Neural cell (in vitro differentiated cells): ENCODE data around the gene UBR7. TPM values are rescaled to one million over a fixed set of nuclear protein-coding genes. Genes with fewer than 3 reads are reported as not detected.
"Not testable (repeated sequence)": the region's sequence is repeated elsewhere in the genome, so short reads cannot be mapped to it uniquely, and the experiment has no call there.

Experiments
- H2AFZ ChIP-seq: fragments of 200-600, 300-800 bp; sonication (generic), shearing (Covaris generic); 2 replicates; pipeline ENCODE4 v1.6.0; 2014; ENCODE audit warnings: low read depth, mild to moderate bottlenecking, antibody characterized with exemption, low read length, moderate library complexity
- H3F3A ChIP-seq: fragments of 200-600 bp; shearing (Covaris generic); 2 replicates; pipeline ENCODE4 v1.6.1; 2016; ENCODE audit warnings: mild to moderate bottlenecking, moderate library complexity, mixed read lengths, antibody characterized with exemption, low read length; ENCODE audit not compliant: insufficient read depth, poor library complexity, severe bottlenecking
- H3K27ac ChIP-seq: fragments of 200-600, 300-800 bp; sonication (generic), shearing (Covaris generic); 2 replicates; pipeline ENCODE4 v1.5.1; 2014; ENCODE audit warnings: mild to moderate bottlenecking, low read length, moderate library complexity
- H3K27me3 ChIP-seq: fragments of 300-800, 200-600 bp; sonication (generic), shearing (Covaris generic); 2 replicates; pipeline ENCODE4 v1.6.0; 2014; ENCODE audit warnings: mild to moderate bottlenecking, low read depth, low read length, moderate library complexity; ENCODE audit not compliant: insufficient read depth
- H3K36me3 ChIP-seq: fragments of 300-800, 200-600 bp; sonication (generic), shearing (Covaris generic); 2 replicates; pipeline ENCODE4 v1.5.1; 2014; ENCODE audit warnings: mild to moderate bottlenecking, antibody characterized with exemption, low read length, moderate library complexity; ENCODE audit not compliant: insufficient read depth
- H3K4me2 ChIP-seq: fragments of 300-800, 200-600 bp; sonication (generic), shearing (Covaris generic); 2 replicates; pipeline ENCODE4 v1.6.0; 2014; ENCODE audit warnings: mild to moderate bottlenecking, low read length
- H3K4me3 ChIP-seq: fragments of 300-800, 200-600 bp; sonication (generic), shearing (Covaris generic); 2 replicates; pipeline ENCODE4 v1.5.1; 2014; ENCODE audit warnings: mild to moderate bottlenecking, low read length, moderate library complexity
- H3K79me2 ChIP-seq: fragments of 200-600 bp; shearing (Covaris generic); replicated peaks from 2 replicates; pipeline ENCODE4 v1.6.0; 2014; ENCODE audit warnings: mild to moderate bottlenecking, low read length, moderate library complexity; ENCODE audit not compliant: insufficient read depth
- H3K9ac ChIP-seq: fragments of 300-800, 200-600 bp; sonication (generic), shearing (Covaris generic); 2 replicates; pipeline ENCODE4 v1.6.1; 2016; ENCODE audit warnings: mild to moderate bottlenecking, low read length, mixed read lengths
- H3K9me2 ChIP-seq: fragments of 200-600 bp; shearing (Covaris generic); 2 replicates; pipeline ENCODE4 v1.6.1; 2016; ENCODE audit warnings: mild to moderate bottlenecking, low read length, mixed read lengths; ENCODE audit not compliant: insufficient read depth
- H3K9me3 ChIP-seq: fragments of 200-600, 300-800 bp; sonication (generic), shearing (Covaris generic); 2 replicates; pipeline ENCODE4 v1.6.1; 2016; ENCODE audit warnings: mild to moderate bottlenecking, mixed run types, low read length, moderate library complexity, mixed read lengths
- H4K20me1 ChIP-seq: fragments of 200-600 bp; shearing (Covaris generic); 2 replicates; pipeline ENCODE4 v1.6.1; 2016; ENCODE audit warnings: mild to moderate bottlenecking, mixed run types; ENCODE audit not compliant: insufficient read depth
- EP300 ChIP-seq: fragments of 450-650 bp; conservative IDR thresholded peaks from 2 replicates; pipeline ENCODE4 v1.6.1; 2014; ENCODE audit warnings: antibody characterized with exemption, mild to moderate bottlenecking, moderate library complexity; ENCODE audit not compliant: poor library complexity, severe bottlenecking
- EZH2 ChIP-seq: fragments of 200-600, 300-800 bp; shearing (Covaris generic), sonication (generic); IDR thresholded peaks from 2 replicates; pipeline ENCODE4 v1.6.1; 2014; ENCODE audit warnings: antibody characterized with exemption, low read length, borderline replicate concordance, mild to moderate bottlenecking; ENCODE audit not compliant: insufficient read depth, poor library complexity, severe bottlenecking
- MXI1 ChIP-seq: fragments of 450-650 bp; conservative IDR thresholded peaks from 2 replicates; pipeline ENCODE4 v1.6.1; 2014; ENCODE audit warnings: antibody characterized with exemption, mild to moderate bottlenecking; ENCODE audit not compliant: poor library complexity, severe bottlenecking
- POLR2AphosphoS5 ChIP-seq: IDR thresholded peaks from 2 replicates; pipeline ENCODE4 v1.6.1; 2012
- RAD21 ChIP-seq: fragments of 450-650 bp; conservative IDR thresholded peaks from 2 replicates; pipeline ENCODE4 v1.6.1; 2014; ENCODE audit warnings: antibody characterized with exemption, mild to moderate bottlenecking, moderate library complexity
- SMC3 ChIP-seq: fragments of 450-650 bp; conservative IDR thresholded peaks from 2 replicates; pipeline ENCODE4 v1.6.1; 2014; ENCODE audit warnings: antibody characterized with exemption, mild to moderate bottlenecking, moderate library complexity; ENCODE audit not compliant: poor library complexity
- TAF1 ChIP-seq: IDR thresholded peaks from 2 replicates; pipeline ENCODE4 v1.6.1; 2012; ENCODE audit warnings: low read depth
- polyA plus RNA-seq: library from polyadenylated mRNA; depleted of rRNA; stranded (reverse); fragments of >200 nt; gene quantifications from 2 replicates; pipeline ENCODE4 v1.2.3, GENCODE V29; 2014
- TF ChIP-seq, protein P1 (sequence below): IDR thresholded peaks from 2 replicates; pipeline ENCODE4 v1.6.1; 2012; ENCODE audit warnings: borderline replicate concordance
- TF ChIP-seq, protein P2 (sequence below): fragments of 450-650 bp; IDR thresholded peaks from 2 replicates; pipeline ENCODE4 v1.5.1; 2014; ENCODE audit warnings: antibody characterized with exemption, mild to moderate bottlenecking, moderate library complexity; ENCODE audit not compliant: poor library complexity, severe bottlenecking

UBR7 gene
- polyA plus RNA-seq, 1 donor from 2014 or later = 34.8 TPM

DNA sequence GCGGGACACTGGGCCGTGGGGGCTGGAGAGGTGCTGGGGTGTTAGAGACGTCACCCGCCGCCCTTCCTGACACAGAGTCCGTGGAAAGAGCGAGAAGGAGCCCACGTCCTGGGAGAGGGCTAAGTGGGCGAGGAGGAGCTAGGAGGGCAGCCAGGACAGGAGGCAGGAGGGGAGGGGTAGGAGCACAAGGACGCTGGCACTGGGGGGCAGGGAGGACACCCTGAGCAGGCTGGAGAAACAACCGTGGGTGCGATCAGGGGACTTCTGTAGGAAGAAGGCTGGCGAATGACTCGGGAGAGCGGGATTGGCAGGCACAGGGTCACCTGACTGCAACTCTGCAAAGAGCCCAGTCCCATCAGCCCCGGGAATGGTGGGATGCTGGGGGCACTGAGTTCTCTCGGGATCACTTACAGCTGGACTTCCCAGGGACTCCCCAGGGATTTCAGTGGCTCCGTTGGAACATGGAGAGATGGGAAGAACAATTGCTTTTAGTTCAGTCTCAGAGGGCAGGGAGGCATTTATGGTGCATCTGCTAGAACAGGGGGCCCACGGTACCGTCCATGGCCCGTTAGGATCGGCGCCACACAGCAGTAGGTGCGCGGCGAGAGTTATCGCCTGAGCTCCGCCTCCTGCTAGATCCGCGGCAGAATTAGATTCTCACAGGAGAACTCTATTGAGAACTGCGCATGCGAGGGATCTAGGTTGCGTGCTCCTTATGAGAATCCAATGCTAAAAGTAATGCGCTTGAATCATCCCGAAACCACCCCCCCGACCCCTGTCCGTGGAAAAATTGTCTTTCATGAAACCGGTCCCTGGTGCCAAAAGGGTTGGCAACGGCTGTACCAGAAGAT lies 24.3 kb downstream of the UBR7 start:
- no peaks in the 10 kb centered on the region for H3K36me3 ChIP-seq
- H3K27me3 ChIP-seq = no peaks in the 10 kb centered on the region
- no peaks in the 10 kb centered on the region for H4K20me1 ChIP-seq
- H3K4me3 ChIP-seq = no peak overlapping the region
- no peaks in the 10 kb centered on the region for H3F3A ChIP-seq
- H3K9me3 ChIP-seq = no peaks in the 10 kb centered on the region
- H3K79me2 ChIP-seq = no peaks in the 10 kb centered on the region
- no peaks in the 10 kb centered on the region for H3K9me2 ChIP-seq
- no peak for TF ChIP-seq EP300
- TF ChIP-seq EZH2 = no peak
- TF ChIP-seq, protein P1, sequence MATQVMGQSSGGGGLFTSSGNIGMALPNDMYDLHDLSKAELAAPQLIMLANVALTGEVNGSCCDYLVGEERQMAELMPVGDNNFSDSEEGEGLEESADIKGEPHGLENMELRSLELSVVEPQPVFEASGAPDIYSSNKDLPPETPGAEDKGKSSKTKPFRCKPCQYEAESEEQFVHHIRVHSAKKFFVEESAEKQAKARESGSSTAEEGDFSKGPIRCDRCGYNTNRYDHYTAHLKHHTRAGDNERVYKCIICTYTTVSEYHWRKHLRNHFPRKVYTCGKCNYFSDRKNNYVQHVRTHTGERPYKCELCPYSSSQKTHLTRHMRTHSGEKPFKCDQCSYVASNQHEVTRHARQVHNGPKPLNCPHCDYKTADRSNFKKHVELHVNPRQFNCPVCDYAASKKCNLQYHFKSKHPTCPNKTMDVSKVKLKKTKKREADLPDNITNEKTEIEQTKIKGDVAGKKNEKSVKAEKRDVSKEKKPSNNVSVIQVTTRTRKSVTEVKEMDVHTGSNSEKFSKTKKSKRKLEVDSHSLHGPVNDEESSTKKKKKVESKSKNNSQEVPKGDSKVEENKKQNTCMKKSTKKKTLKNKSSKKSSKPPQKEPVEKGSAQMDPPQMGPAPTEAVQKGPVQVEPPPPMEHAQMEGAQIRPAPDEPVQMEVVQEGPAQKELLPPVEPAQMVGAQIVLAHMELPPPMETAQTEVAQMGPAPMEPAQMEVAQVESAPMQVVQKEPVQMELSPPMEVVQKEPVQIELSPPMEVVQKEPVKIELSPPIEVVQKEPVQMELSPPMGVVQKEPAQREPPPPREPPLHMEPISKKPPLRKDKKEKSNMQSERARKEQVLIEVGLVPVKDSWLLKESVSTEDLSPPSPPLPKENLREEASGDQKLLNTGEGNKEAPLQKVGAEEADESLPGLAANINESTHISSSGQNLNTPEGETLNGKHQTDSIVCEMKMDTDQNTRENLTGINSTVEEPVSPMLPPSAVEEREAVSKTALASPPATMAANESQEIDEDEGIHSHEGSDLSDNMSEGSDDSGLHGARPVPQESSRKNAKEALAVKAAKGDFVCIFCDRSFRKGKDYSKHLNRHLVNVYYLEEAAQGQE = no peak
- no peak for TF ChIP-seq TAF1
- TF ChIP-seq SMC3 = no peak
- no peak for TF ChIP-seq MXI1
- TF ChIP-seq POLR2AphosphoS5 = no peak
- no peak for TF ChIP-seq RAD21
- TF ChIP-seq, protein P2, sequence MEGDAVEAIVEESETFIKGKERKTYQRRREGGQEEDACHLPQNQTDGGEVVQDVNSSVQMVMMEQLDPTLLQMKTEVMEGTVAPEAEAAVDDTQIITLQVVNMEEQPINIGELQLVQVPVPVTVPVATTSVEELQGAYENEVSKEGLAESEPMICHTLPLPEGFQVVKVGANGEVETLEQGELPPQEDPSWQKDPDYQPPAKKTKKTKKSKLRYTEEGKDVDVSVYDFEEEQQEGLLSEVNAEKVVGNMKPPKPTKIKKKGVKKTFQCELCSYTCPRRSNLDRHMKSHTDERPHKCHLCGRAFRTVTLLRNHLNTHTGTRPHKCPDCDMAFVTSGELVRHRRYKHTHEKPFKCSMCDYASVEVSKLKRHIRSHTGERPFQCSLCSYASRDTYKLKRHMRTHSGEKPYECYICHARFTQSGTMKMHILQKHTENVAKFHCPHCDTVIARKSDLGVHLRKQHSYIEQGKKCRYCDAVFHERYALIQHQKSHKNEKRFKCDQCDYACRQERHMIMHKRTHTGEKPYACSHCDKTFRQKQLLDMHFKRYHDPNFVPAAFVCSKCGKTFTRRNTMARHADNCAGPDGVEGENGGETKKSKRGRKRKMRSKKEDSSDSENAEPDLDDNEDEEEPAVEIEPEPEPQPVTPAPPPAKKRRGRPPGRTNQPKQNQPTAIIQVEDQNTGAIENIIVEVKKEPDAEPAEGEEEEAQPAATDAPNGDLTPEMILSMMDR = no peak
- H3K27ac ChIP-seq = no peak overlapping the region
- H3K9ac ChIP-seq = no peak overlapping the region
- H3K4me2 ChIP-seq = no peak overlapping the region
- H2AFZ ChIP-seq = no peak overlapping the region

DNA sequence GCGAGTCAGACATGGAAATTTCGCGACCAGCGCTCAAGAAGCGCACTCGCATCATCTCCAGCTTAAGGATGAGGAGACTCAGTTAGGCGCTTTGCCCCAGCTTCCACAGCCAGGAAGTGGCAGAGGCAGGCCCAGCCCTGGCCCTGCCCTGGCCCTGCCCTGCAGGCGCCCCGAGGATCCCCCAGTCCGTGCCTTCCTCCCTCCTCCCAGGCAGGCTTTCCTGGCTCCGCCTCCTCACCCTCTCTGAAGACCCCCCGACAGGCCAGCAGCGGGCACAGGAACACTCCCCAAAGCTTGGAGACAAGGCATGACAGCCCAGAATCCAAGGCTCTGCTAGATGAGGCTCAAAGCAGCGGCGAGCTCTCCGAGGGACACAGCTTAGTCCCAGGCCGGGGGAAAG lies 25.1 kb downstream of the UBR7 start:
- TF ChIP-seq POLR2AphosphoS5 (no peak), EP300 (no peak), SMC3 (no peak), RAD21 (no peak), EZH2 (no peak), MXI1 (no peak), TAF1 (no peak)
- TF ChIP-seq, protein P1 = no peak
- TF ChIP-seq, protein P2 = no peak
- H4K20me1 ChIP-seq = no peaks in the 10 kb centered on the region
- no peaks in the 10 kb centered on the region for H3K79me2 ChIP-seq
- no peaks in the 10 kb centered on the region for H3F3A ChIP-seq
- no peak overlapping the region for H3K4me3 ChIP-seq
- no peaks in the 10 kb centered on the region for H3K9me2 ChIP-seq
- no peaks in the 10 kb centered on the region for H3K9me3 ChIP-seq
- H2AFZ ChIP-seq = no peak overlapping the region
- no peak overlapping the region for H3K27ac ChIP-seq
- H3K27me3 ChIP-seq = no peaks in the 10 kb centered on the region
- no peak overlapping the region for H3K4me2 ChIP-seq
- no peak overlapping the region for H3K9ac ChIP-seq
- no peaks in the 10 kb centered on the region for H3K36me3 ChIP-seq

DNA sequence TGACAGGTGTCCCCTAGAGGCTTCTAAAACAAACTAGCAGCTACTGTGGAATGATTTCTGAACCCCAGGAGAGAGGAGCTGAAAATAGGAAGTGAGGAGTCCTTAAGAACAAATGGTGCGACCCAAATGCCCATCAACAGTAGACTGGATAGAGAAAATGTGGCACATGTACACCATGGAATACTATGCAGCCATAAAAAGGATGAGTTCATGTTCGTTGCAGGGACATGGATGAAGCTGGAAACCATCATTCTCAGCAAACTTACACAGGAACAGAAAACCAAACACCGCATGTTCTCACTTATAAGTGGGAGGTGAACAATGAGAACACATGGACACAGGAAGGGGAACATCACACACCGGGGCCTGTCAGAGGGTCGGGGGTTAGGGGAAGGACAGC lies 26.0 kb downstream of the UBR7 start:
- not testable (repeated sequence) for H3K9ac ChIP-seq, H3F3A ChIP-seq, H3K9me3 ChIP-seq, H3K4me2 ChIP-seq, H3K27me3 ChIP-seq, H3K4me3 ChIP-seq, H3K27ac ChIP-seq, H3K9me2 ChIP-seq, H4K20me1 ChIP-seq, H3K79me2 ChIP-seq, H3K36me3 ChIP-seq, H2AFZ ChIP-seq
